ENCODE measurements around the gene MMEL1. TPM values are rescaled to one million over a fixed set of nuclear protein-coding genes. Genes with fewer than 3 reads are reported as not detected.

The MMEL1 gene
- total RNA-seq, 1 donor from 2014 or later: 0.62 TPM

- TF ChIP-seq, protein P1, sequence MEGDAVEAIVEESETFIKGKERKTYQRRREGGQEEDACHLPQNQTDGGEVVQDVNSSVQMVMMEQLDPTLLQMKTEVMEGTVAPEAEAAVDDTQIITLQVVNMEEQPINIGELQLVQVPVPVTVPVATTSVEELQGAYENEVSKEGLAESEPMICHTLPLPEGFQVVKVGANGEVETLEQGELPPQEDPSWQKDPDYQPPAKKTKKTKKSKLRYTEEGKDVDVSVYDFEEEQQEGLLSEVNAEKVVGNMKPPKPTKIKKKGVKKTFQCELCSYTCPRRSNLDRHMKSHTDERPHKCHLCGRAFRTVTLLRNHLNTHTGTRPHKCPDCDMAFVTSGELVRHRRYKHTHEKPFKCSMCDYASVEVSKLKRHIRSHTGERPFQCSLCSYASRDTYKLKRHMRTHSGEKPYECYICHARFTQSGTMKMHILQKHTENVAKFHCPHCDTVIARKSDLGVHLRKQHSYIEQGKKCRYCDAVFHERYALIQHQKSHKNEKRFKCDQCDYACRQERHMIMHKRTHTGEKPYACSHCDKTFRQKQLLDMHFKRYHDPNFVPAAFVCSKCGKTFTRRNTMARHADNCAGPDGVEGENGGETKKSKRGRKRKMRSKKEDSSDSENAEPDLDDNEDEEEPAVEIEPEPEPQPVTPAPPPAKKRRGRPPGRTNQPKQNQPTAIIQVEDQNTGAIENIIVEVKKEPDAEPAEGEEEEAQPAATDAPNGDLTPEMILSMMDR (IDR thresholded peaks at IDR 0.05): no peak
- DNase-seq (ENCODE audit: low spot score): no peak
- Mint-ChIP-seq H3K4me3 (ENCODE audit: unreplicated experiment) (no peak overlapping the region), H3K36me3 (ENCODE audit: low read depth) (peaks cover 2% of the 10 kb centered on the region), H3K9me3 (ENCODE audit: low read depth) (peaks cover 24% of the 10 kb centered on the region), H3K4me1 (ENCODE audit: low read depth) (peaks cover 10% of the 10 kb centered on the region), H3K27me3 (ENCODE audit: low read depth) (peaks cover 6% of the 10 kb centered on the region), H3K27ac (ENCODE audit: unreplicated experiment) (no peak overlapping the region)
These were observed 20.0 kb downstream of the MMEL1 start for GRCh38 chr1:2612591-2613365.

DNA sequence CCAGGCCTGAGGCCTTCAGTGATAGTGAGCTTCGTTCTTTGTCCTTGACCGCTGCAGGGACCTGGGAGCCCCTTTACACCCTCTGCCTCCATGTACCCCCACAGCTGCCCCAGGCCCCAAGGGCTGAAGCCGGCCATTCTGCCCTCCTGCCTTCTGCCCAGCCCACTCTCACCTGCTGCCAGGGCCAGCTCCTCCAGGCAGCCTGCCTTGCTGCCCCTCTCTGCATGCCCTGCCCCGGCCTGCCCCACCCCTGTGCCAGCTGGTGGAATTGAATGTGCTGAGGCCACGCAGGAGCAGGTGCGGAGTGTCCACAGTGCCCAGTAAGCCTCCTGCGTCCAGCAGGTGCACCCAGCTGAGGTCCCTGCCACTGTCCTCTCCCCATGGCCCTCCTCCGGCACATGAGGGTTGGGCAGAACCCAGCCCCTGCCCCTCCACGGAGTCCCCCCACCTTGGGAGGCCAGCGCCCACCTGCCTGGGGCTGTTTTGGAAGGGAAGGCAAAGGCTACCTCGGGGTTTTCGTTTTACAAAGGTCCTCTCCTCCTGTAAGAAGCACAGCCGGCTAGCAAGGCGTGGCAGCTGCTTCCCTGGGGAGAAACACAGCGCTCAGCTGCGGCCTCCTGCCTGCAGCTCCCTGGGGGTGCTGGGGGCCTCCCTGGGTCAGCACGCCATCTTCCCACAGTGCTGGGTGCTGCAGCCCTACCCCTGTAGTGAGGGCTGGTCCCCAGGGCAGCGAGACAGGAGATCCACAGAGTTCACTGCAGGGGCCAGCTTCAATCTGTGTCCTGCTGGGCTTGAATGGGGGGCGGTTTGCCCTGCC is 21.0 kb downstream of the MMEL1 start:
- no peak overlapping the region for H3K4me3 Mint-ChIP-seq (ENCODE audit: unreplicated experiment)
- TF ChIP-seq, protein P1 (IDR thresholded peaks at IDR 0.05): no peak
- DNase-seq (ENCODE audit: low spot score): no peak
- peaks cover 24% of the 10 kb centered on the region for H3K9me3 Mint-ChIP-seq (ENCODE audit: low read depth)
- peaks cover 2% of the 10 kb centered on the region for H3K36me3 Mint-ChIP-seq (ENCODE audit: low read depth)
- peaks cover 7% of the 10 kb centered on the region for H3K4me1 Mint-ChIP-seq (ENCODE audit: low read depth)
- peaks cover 6% of the 10 kb centered on the region for H3K27me3 Mint-ChIP-seq (ENCODE audit: low read depth)
- H3K27ac Mint-ChIP-seq (ENCODE audit: unreplicated experiment): no peak overlapping the region

DNA sequence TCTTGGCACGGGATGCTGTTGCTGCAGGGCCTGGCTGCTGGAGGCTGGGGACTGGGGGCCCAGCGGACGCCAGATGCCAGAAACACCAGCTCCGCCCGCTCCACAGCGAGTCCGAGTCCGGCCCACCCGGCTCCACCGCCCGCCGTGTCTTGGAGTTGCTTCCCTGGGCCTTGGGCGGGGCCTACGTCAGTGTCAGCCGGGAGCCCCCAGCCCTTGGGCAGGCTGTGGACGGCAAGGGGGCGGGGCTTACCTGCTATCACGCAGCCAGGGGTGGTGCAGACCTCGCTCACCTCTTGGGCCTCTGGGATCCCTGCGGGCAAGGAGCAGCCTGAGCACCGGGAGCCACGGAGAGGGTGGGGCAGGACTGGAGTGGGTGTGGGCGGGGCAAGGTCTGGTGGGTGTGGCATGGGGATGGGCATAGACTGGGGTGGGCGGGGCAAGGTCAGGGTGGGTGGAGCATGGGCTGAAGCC is 21.8 kb downstream of the MMEL1 start:
- peaks cover 2% of the 10 kb centered on the region for H3K36me3 Mint-ChIP-seq (ENCODE audit: low read depth)
- peaks cover 20% of the 10 kb centered on the region for H3K9me3 Mint-ChIP-seq (ENCODE audit: low read depth)
- peaks cover 2% of the 10 kb centered on the region for H3K27me3 Mint-ChIP-seq (ENCODE audit: low read depth)
- peak; percentile 92 for DNase-seq (ENCODE audit: low spot score)
- H3K4me1 Mint-ChIP-seq (ENCODE audit: low read depth): peaks cover 7% of the 10 kb centered on the region
- H3K4me3 Mint-ChIP-seq (ENCODE audit: unreplicated experiment): no peak overlapping the region
- no peak overlapping the region for H3K27ac Mint-ChIP-seq (ENCODE audit: unreplicated experiment)
- TF ChIP-seq, protein P1 (IDR thresholded peaks at IDR 0.05): no peak

- TF ChIP-seq, protein P1 (IDR thresholded peaks at IDR 0.05): no peak
- Mint-ChIP-seq H3K36me3 (ENCODE audit: low read depth) (peaks cover 2% of the 10 kb centered on the region), H3K27ac (ENCODE audit: unreplicated experiment) (no peak overlapping the region), H3K27me3 (ENCODE audit: low read depth) (peaks cover 2% of the 10 kb centered on the region), H3K4me1 (ENCODE audit: low read depth) (peaks cover 7% of the 10 kb centered on the region), H3K4me3 (ENCODE audit: unreplicated experiment) (no peak overlapping the region), H3K9me3 (ENCODE audit: low read depth) (peaks cover 17% of the 10 kb centered on the region)
- DNase-seq (ENCODE audit: low spot score): no peak
These were observed 22.5 kb downstream of the MMEL1 start for GRCh38 chr1:2610036-2610959.

Data from chondrocyte (in vitro differentiated cells).